GM18868 (cell line): ENCODE measurements around the gene LTC4S.
A peak's percentile ranks its signal among the peaks of the same experiment; 100 is the strongest.

Source experiments
- ATAC-seq: cut with Tn5 transposase; IDR thresholded peaks from one replicate; pipeline ENCODE4 v1.9.1; 2021; ENCODE audit warnings: mild to moderate bottlenecking, moderate library complexity; ENCODE audit not compliant: unreplicated experiment

LTC4S gene

GRCh38 chr5:179795049-179795862 lies 1.5 kb downstream of the LTC4S start:
- ATAC-seq = no peak

DNA sequence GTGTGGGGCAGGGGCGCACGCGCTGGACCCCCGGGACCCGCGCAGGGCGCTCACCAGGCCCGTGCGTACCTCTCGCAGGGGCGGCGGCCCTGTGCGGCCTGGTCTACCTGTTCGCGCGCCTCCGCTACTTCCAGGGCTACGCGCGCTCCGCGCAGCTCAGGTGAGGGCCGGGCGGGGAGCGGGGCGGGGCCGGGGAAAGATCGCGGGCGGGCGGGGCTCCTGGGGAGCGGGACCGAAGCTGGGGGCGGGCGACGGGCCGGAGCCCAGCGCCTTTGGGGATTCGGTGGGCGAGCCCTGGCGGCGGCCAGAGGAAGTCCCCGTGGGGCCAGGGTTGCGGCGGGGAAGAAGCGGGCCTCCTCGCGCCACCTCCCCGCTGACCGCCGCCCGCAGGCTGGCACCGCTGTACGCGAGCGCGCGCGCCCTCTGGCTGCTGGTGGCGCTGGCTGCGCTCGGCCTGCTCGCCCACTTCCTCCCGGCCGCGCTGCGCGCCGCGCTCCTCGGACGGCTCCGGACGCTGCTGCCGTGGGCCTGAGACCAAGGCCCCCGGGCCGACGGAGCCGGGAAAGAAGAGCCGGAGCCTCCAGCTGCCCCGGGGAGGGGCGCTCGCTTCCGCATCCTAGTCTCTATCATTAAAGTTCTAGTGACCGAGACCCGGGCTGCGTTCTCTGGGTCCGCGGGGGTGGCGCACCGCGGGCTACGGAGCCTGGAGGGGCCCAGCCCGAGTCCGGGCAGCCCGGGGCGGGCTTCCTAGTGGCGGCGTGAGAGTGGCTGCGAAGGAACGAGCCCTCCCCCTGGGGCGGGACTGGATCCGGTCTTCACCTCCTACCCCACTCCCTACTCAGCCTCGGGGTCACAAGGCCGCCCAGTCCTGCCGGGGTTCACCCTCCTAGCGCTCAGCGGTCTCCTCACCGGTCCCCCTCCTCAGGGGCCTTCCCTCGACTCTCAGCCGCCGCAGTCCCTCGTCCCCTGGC lies 2.4 kb downstream of the LTC4S start:
- ATAC-seq = peak; percentile 71

- no peak for ATAC-seq
Measured at GRCh38 chr5:179796877-179797608, 3.3 kb downstream of the LTC4S start.

DNA sequence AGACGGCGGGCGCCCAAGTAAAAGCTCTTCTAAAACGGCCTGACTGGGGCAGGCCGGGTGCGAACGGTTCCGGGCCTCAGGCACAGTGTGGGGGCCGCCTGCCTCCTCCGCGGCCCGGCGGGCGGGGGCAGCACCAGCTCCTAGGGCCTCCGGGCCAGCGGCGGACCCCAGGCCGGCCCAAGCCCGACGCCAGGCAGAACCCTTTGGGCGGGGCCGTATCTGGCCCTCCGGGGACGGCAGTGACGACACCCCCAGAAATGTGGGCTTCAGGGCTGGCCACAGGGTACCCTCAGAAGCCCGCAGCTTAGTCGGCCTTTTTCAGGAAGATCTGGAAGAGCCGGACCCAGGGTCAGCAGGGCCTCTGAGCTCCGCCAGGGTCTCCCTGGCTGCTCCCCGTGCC lies 4.0 kb downstream of the LTC4S start:
- no peak for ATAC-seq

GRCh38 chr5:179798144-179798770 lies 4.5 kb downstream of the LTC4S start:
- ATAC-seq = no peak

DNA sequence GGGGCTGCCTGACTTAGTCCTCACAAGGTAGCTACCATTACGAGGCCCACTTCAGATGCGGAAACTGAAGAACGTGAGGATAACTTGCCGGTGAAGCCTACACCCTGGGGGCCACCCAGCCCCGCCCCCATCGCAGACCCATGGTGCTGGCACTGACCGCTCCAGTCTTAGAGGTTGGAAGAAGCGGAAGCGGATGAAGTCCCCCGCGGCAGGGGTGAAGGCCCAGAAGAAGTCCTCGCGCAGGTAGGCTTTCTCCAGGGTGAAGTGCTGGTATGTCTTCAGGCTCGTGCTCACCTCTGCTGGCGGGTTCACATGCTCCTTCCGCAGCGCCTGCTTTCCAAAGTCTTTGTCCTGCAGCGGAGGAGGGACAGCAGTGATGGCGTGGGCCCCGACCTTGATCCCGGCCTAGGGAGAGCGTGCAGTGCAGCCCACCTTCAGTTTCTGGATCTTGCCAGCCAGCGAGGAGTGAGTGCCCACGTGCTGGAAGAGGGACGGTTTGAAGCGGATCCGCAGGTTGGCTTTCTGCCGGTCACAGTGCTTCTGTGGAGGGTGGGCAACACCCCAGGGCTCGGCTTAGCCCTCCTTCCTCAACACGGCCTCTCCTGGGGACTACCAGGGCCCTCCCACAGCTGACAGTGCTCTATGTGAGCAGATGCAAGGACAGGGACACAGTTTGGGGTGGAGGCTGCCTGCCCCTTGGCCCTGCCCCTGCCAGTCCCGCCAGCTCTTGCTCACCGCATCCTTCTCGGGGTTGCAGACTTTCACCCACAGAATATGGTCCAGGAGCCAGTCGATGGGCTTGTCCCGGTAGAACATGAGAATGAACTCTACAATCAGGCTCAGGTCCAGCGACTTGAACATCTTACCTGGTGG lies 5.2 kb downstream of the LTC4S start:
- no peak for ATAC-seq

GRCh38 chr5:179799644-179799973 lies 5.8 kb downstream of the LTC4S start:
- no peak for ATAC-seq

GRCh38 chr5:179800071-179800695 lies 6.4 kb downstream of the LTC4S start:
- no peak for ATAC-seq

DNA sequence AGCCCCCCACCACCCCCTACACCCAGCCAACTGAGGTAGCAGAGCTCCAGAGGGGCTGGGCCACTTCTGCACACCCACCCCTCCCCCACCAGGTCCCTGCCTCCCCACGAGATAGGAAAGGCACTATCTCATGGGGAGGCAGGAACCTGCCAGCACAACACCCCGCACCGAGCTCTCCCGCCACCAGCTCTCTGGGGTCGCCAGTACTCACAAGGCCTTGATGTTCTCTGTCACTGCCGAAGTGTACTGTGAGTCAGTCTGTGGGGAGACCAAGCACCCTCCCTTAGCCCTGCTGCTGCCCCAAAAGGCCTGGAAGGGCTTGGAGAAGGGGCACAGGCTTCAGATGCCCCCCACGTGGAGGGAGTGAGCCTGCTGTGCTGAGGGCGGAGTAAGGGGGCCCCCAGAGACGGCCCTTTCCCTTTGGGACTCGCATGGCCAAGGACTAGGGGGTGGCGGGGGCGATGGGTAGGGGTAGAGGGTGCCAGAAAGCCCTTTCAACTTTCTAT lies 7.0 kb downstream of the LTC4S start:
- ATAC-seq = no peak

GRCh38 chr5:179801304-179802206 lies 7.8 kb downstream of the LTC4S start:
- peak; percentile 47 for ATAC-seq

DNA sequence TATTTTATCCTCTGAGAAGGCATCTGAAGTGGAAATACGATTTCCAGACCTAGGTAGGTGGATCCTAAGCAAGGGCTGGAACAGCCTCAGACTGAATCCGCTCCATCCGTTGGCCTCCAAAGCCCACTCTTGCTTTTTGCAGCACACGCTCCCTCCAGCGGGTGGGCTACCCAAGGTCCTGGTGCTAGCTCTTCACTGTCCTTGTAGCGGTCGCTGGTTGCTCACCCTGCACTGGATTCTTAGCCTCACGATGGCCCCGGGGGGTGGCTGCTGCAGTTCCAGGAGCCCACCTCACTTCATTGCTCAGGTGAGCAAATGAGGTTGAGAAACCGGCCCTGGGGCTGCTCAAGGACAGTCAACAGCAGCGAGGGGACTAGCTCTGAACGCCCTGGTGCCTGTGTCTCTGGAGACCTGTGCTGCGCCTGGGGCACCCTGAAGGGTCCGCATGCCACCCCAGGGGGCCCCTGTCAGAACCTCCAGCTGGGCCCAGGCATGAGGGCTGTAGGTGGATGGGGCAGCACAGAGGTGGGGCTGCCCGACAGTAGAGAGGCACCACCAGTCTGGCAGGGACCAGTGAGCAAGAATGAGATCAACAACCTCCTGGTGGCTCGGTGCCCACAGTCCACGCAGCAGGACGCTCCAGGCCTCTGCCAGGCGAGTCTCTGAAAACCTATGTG lies 8.6 kb downstream of the LTC4S start:
- no peak for ATAC-seq

- no peak for ATAC-seq
Measured at GRCh38 chr5:179802950-179803562, 9.3 kb downstream of the LTC4S start.

- no peak for ATAC-seq
Measured at GRCh38 chr5:179803651-179804554, 10.1 kb downstream of the LTC4S start.

DNA sequence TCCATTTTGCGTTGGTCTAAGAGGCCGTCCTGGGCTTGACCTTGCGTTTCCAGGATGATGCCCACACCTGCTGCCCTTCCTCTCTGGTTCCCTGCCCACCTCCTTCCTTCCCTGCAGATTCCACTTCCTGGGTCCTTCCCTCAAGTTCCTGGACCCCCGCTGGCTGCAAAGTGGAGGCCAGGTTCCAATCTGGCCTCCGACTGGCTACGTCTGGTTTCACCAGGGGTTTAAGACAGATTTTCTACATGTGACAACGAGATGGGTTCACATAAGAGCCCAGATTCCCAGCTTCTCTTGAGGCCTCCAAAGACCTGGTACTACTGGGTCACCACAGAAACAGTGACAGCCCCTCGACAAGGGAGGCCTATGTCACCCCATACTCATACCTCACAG lies 10.8 kb downstream of the LTC4S start:
- ATAC-seq = no peak

- no peak for ATAC-seq
Measured at GRCh38 chr5:179805070-179805528, 11.3 kb downstream of the LTC4S start.
